Loucy (cell line): Measurements from ENCODE around the gene LUC7L2.

Experiments
- CTCF ChIP-seq: fragments of 200-600 bp; sonication (generic); conservative IDR thresholded peaks from 2 replicates; pipeline ENCODE4 v1.5.1; 2014; ENCODE audit warnings: mild to moderate bottlenecking, antibody characterized with exemption, low read length
- EZH2phosphoT487 ChIP-seq: fragments of 200-600 bp; IDR thresholded peaks from 2 replicates; pipeline ENCODE4 v1.6.1; 2018; ENCODE audit warnings: antibody characterized with exemption, mild to moderate bottlenecking, moderate library complexity, borderline replicate concordance

- TF ChIP-seq CTCF (no peak), EZH2phosphoT487 (no peak)
These were observed 96.1 kb downstream of the LUC7L2 start for GRCh38 chr7:139455789-139456188.
